Right lobe of liver (tissue), 6 donors: ENCODE data around the gene FTSJ1. TPM values are rescaled to one million over a fixed set of nuclear protein-coding genes. Genes with fewer than 3 reads are reported as not detected.
"Not testable (repeated sequence)": the region's sequence is repeated elsewhere in the genome, so short reads cannot be mapped to it uniquely, and the experiment has no call there.

Experiments
- ATAC-seq, 4 donors: fragments of 200-7000 bp; cut with Tn5 transposase; one replicate each; pipeline ENCODE4 v1.9.1; 2020; ENCODE audit warnings: mild to moderate bottlenecking in 4 of 4, moderate library complexity in 4 of 4
- DNase-seq, 3 donors: peaks; one replicate each; pipeline ENCODE4 v3.0.0-alpha.2; 2020
- H3K27ac ChIP-seq, 3 donors: fragments of 200-600 bp; one replicate each; pipeline ENCODE4 v1.8.0; 2022
- H3K27me3 ChIP-seq, 2 donors: fragments of 200-600 bp; one replicate each; pipeline ENCODE4 v1.8.0; 2022
- H3K36me3 ChIP-seq, 4 donors: fragments of 200-600 bp; sonication (generic) in 1 of 4; one replicate each; pipeline versions ENCODE4 v1.5.1 to v1.8.0; 2017 to 2022; ENCODE audit warnings: control low read depth in 1 of 4
- H3K4me1 ChIP-seq, 4 donors: fragments of 200-600 bp; sonication (generic) in 1 of 4; one replicate each; pipeline versions ENCODE4 v1.5.1 to v1.8.0; 2017 to 2022; ENCODE audit warnings: control low read depth in 1 of 4
- H3K4me3 ChIP-seq, 3 donors: fragments of 200-600 bp; one replicate each; pipeline ENCODE4 v1.8.0; 2022
- H3K9me3 ChIP-seq, 4 donors: fragments of 200-600 bp; sonication (generic) in 1 of 4; one replicate each; pipeline versions ENCODE4 v1.5.1 to v1.8.0; 2017 to 2022; ENCODE audit warnings: control low read depth in 1 of 4
- POLR2A ChIP-seq: fragments of 450-650 bp; IDR thresholded peaks from one replicate; pipeline ENCODE4 v1.6.1; 2017; ENCODE audit warnings: antibody characterized with exemption, mild to moderate bottlenecking
- WGBS: methylation state at CpG from one replicate; pipeline ENCODE4 v1.1.6; 2018; ENCODE audit warnings: low coverage, low lambda C conversion rate; ENCODE audit not compliant: insufficient coverage; ENCODE audit errors: missing lambda C conversion rate; 5-methylcytosine and 5-hydroxymethylcytosine counted together
- intact Hi-C, 2 donors: fragments of 100-400 bp; cut with DNase I; formaldehyde crosslinking; loops; one replicate each; pipeline versions ENCODE4 v1.11.2 to v1.14.1; 2022
- total RNA-seq, 6 experiments: library from RNA; depleted of rRNA in 2 of 6; stranded (reverse); fragments of >200 nt in 2 of 6; fragmentation: NEBNext Ultra II Directional in 3 of 6; extraction: Animal tissue kit (Norgen Biotek cat#: 25700) in 3 of 6; gene quantifications; one replicate each; pipeline versions ENCODE4 v1.1.0 to v1.2.4, GENCODE V29; 2016 to 2023
- TF ChIP-seq, protein P1 (sequence below), 4 donors: fragments of 200-600 bp in 3 of 4; fragments of 450-650 bp in 1 of 4; IDR thresholded peaks; one replicate each; pipeline versions ENCODE4 v1.5.1 to v1.8.0; 2016 to 2022; ENCODE audit warnings: antibody characterized with exemption in 4 of 4, mild to moderate bottlenecking in 2 of 4
- donor health status: DM: no; HTN: yes; CAD: no.
- donor health status: DM: no; HTN: no; CAD: no.
- donor health status: DM: no; HTN: no; CAD: no.
- donor health status: DM: no; HTN: yes; CAD: no.
- donor health status: DM: no; HTN: yes; CAD: no.

The FTSJ1 gene
- total RNA-seq, 6 experiments from 2014 or later = 9.9 to 30.4 (median 12.5) TPM

DNA sequence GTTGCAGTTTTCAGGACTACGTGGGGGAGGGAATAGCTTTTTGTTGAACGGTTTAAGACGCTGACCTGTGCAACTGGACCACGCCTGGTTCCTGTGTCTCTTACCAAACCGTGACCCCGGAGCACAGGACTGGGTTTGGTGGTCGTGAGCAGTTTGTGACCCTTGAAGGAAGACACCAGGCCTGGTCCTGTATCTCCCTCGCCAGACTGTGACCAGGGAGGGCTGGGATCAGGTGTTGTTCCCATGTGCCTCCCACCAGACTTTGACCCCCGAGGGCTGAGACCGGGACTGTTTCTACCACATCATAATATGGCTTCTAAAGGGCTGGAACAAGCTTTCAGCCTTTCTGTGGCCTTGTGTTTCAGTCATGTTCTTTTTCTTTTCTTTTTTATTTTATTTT, 46.3 kb downstream of the FTSJ1 start:
- Histone ChIP-seq H3K27me3 (no peaks in the 10 kb centered on the region), H3K9me3 (no peaks in the 10 kb centered on the region), H3K4me1 (no peaks in the 10 kb centered on the region), H3K36me3 (peaks cover 0 to 10% (median 6%) of the 10 kb centered on the region in 4 donors), H3K27ac (peak overlapping the region; percentile 57 to 83 (median 76)), H3K4me3 (peak overlapping the region; percentile 38 to 58 (median 52))
- peak; percentile 56 to 77 (median 66) for ATAC-seq
- intact Hi-C loops = no loop called here
- TF ChIP-seq, protein P1, sequence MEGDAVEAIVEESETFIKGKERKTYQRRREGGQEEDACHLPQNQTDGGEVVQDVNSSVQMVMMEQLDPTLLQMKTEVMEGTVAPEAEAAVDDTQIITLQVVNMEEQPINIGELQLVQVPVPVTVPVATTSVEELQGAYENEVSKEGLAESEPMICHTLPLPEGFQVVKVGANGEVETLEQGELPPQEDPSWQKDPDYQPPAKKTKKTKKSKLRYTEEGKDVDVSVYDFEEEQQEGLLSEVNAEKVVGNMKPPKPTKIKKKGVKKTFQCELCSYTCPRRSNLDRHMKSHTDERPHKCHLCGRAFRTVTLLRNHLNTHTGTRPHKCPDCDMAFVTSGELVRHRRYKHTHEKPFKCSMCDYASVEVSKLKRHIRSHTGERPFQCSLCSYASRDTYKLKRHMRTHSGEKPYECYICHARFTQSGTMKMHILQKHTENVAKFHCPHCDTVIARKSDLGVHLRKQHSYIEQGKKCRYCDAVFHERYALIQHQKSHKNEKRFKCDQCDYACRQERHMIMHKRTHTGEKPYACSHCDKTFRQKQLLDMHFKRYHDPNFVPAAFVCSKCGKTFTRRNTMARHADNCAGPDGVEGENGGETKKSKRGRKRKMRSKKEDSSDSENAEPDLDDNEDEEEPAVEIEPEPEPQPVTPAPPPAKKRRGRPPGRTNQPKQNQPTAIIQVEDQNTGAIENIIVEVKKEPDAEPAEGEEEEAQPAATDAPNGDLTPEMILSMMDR (IDR thresholded peaks at IDR 0.05) = no peak
- no peak for TF ChIP-seq POLR2A
- WGBS = 24% methylated on average over 8 of the region's 10 CpGs
- DNase-seq = peak; percentile 37 to 76 (median 67)

DNA sequence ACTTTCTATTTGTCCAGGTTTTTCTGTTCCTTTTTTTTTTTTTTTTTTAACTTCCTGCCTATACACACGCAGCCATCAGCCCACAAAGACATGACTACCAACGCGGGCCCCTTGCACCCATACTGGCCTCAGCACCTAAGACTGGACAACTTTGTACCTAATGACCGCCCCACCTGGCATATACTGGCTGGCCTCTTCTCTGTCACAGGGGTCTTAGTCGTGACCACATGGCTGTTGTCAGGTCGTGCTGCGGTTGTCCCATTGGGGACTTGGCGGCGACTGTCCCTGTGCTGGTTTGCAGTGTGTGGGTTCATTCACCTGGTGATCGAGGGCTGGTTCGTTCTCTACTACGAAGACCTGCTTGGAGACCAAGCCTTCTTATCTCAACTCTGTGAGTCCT, 47.7 kb downstream of the FTSJ1 start:
- intact Hi-C loops = no loop called here
- no peaks in the 10 kb centered on the region for H3K4me1 ChIP-seq
- DNase-seq = no peak
- WGBS = 50% methylated on average over 7 of the region's 12 CpGs
- ATAC-seq = no peak
- peaks cover 0 to 21% (median 11%) of the 10 kb centered on the region in 4 donors for H3K36me3 ChIP-seq
- no peaks in the 10 kb centered on the region for H3K27me3 ChIP-seq
- H3K4me3 ChIP-seq = peak overlapping the region in 2 of 3 donors; percentile 52 to 58
- H3K27ac ChIP-seq = no peak overlapping the region
- no peak for TF ChIP-seq POLR2A
- TF ChIP-seq, protein P1 (IDR thresholded peaks at IDR 0.05) = no peak
- no peaks in the 10 kb centered on the region for H3K9me3 ChIP-seq

DNA sequence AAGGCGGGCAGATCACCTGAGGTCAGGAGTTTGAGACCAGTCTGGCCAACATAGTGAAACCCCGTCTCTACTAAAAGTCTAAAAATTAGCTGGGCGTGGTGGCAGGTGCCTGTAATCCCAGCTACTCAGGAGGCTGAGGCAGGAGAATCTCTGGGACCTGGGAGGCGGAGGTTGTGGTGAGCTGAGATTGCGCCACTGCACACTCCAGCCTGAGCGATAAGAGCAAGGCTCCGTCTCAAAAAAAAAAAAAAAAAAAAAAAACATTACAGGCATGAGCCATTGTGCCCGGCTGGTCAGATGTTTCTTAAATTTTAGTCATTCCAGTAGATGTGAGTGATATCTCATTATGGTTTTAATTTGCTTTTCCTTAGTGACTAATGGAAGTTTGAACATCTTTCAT, 49.9 kb downstream of the FTSJ1 start:
- not testable (repeated sequence) for H3K27ac ChIP-seq, DNase-seq

DNA sequence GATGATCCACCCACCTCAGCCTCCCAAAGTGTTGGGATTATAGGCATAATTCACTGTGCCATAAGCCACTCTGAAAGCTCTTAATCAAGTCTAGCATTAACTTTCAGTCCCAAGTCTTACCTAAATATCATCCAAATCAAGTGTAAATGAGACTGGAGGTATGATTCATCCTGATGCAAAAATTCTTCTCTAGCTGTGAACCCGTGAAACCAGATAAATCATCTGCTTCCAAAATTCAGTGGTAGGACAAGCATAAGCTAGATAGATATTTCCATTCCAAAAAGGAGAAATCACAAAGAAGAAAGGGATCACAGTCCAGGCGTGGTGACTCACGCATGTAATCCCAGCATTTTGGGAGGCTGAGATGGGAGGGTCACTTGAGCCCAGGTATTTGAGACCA, 54.7 kb downstream of the FTSJ1 start:
- Histone ChIP-seq H3K27ac (no peak overlapping the region), H3K9me3 (no peaks in the 10 kb centered on the region), H3K36me3 (peaks cover 0 to 21% (median 11%) of the 10 kb centered on the region in 4 donors), H3K27me3 (no peaks in the 10 kb centered on the region), H3K4me3 (no peak overlapping the region), H3K4me1 (no peaks in the 10 kb centered on the region)
- WGBS = 68% methylated on average over 3 of the region's 3 CpGs
- intact Hi-C loops = no loop called here
- TF ChIP-seq, protein P1 (IDR thresholded peaks at IDR 0.05) = no peak
- TF ChIP-seq POLR2A = no peak
- DNase-seq (no peak), ATAC-seq (no peak)

More for the DNA sequence above, 49.9 kb downstream of the FTSJ1 start:
- H3K27me3 ChIP-seq, intact Hi-C loops, H3K4me3 ChIP-seq, H3K4me1 ChIP-seq, ATAC-seq, H3K9me3 ChIP-seq: not testable (repeated sequence)
- 35% methylated on average over 2 of the region's 8 CpGs for WGBS
- peaks cover 0 to 21% (median 11%) of the 10 kb centered on the region in 4 donors for H3K36me3 ChIP-seq

DNA sequence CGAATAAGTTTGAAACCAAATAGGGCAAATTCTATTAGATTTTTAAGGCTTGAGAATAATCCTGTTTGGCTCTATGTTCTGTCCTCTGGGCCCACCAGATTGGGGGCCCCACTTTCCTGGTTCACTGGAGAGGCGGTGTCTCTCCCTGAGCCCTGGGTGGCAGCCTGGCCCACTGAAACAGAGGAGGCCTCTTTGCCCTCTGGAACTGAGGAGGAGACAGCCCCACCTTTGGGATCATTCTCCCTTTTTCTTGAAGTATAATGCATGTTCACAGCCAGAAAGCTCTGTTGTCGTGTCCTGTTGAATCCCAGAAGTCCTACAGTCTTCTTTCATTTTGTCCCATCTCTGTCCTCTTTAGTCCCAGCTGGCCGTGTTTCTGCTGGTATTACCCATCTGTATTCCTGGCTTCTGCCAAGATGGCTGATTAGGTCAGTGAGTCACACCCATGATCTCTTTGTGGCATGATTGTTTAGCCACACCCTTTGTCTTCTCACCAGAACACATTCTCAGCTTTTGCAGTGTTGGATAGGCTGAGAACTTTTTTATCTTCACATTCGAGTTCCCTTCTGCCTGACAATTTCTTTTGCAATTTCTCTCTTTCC, 55.5 kb downstream of the FTSJ1 start:
- Histone ChIP-seq H3K36me3 (peaks cover 0 to 20% (median 11%) of the 10 kb centered on the region in 4 donors), H3K4me3 (no peak overlapping the region), H3K27ac (no peak overlapping the region), H3K9me3 (no peaks in the 10 kb centered on the region), H3K27me3 (no peaks in the 10 kb centered on the region), H3K4me1 (no peaks in the 10 kb centered on the region)
- TF ChIP-seq, protein P1 (IDR thresholded peaks at IDR 0.05) = no peak
- TF ChIP-seq POLR2A = no peak
- intact Hi-C loops = no loop called here
- no peak for DNase-seq
- peak in 1 of 4 donors; percentile 59 for ATAC-seq
- 48% methylated on average over 4 of the region's 5 CpGs for WGBS
